Thoracic aorta (tissue), 2 donors: ENCODE results near the gene BTNL3. TPM values are rescaled to one million over a fixed set of nuclear protein-coding genes. Genes with fewer than 3 reads are reported as not detected.
"Not testable (repeated sequence)": the region's sequence is repeated elsewhere in the genome, so short reads cannot be mapped to it uniquely, and the experiment has no call there.

ENCODE experiments used
- ATAC-seq: fragments of 150-250 bp; one replicate; pipeline ENCODE4 v1.8.0; 2017; ENCODE audit warnings: low read depth; ENCODE audit not compliant: insufficient number of reproducible peaks, low FRiP score
- DNase-seq: peaks from one replicate; pipeline ENCODE4 v3.0.0-alpha.2; 2020; ENCODE audit warnings: low spot score
- H3K27ac ChIP-seq, 2 donors: fragments of 200-600 bp; sonication (generic); 1 replicate in 1 of 2; 2 replicates in 1 of 2; pipeline ENCODE4 v1.5.1; 2016; ENCODE audit warnings: mild to moderate bottlenecking in 2 of 2, moderate library complexity in 2 of 2
- H3K27me3 ChIP-seq: fragments of 200-600 bp; sonication (generic); replicated peaks from 2 replicates; pipeline ENCODE4 v1.6.0; 2016; ENCODE audit warnings: mild to moderate bottlenecking; ENCODE audit not compliant: insufficient read depth
- H3K36me3 ChIP-seq: fragments of 200-600 bp; sonication (generic); one replicate; pipeline ENCODE4 v1.5.1; 2016
- H3K4me1 ChIP-seq, 2 donors: fragments of 200-600 bp; sonication (generic); 1 replicate in 1 of 2; 2 replicates in 1 of 2; pipeline versions ENCODE4 v1.5.1 to v1.6.0; 2016; ENCODE audit warnings: low read depth in 2 of 2, mild to moderate bottlenecking in 1 of 2; ENCODE audit not compliant: control insufficient read depth in 1 of 2
- H3K4me3 ChIP-seq: fragments of 200-600 bp; sonication (generic); 2 replicates; pipeline ENCODE4 v1.5.1; 2016; ENCODE audit warnings: mild to moderate bottlenecking
- H3K9me3 ChIP-seq: fragments of 200-600 bp; sonication (generic); 2 replicates; pipeline ENCODE4 v1.5.1; 2016
- total RNA-seq, 2 donors: library from RNA; depleted of rRNA; stranded (reverse); fragments of >200 nt; gene quantifications; one replicate each; pipeline versions ENCODE4 v1.1.0 to v1.2.3, GENCODE V29; 2016
- TF ChIP-seq, protein P1 (sequence below): fragments of 200-600 bp; sonication (generic); IDR thresholded peaks from one replicate; pipeline ENCODE4 v1.5.1; 2019; ENCODE audit warnings: antibody characterized with exemption

The BTNL3 gene
- total RNA-seq, 2 donors from 2014 or later, result not detected

DNA sequence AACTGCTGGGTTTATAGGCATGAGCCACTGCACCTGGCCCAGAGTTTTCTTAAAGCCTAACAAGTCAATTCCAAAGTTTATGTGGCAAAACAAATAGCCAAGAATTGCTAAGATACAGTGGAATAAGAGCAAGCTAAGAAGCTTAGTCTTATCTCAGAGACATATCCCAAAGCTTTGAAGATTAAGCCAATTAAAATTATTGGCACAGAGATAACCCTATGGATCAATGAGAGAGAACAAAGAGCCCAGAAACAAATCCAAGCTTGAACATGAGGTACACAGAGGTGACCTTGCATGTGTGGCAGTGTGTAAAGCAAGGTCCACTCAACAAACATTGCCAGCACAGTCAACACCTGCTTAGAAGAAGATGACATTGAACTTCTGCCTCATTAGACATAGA is 13.3 kb downstream of the BTNL3 start:
- Histone ChIP-seq H3K27me3 (no peaks in the 10 kb centered on the region), H3K4me3 (no peak overlapping the region), H3K27ac (no peak overlapping the region), H3K36me3 (no peaks in the 10 kb centered on the region), H3K9me3 (no peaks in the 10 kb centered on the region), H3K4me1 (no peaks in the 10 kb centered on the region)
- TF ChIP-seq, protein P1, sequence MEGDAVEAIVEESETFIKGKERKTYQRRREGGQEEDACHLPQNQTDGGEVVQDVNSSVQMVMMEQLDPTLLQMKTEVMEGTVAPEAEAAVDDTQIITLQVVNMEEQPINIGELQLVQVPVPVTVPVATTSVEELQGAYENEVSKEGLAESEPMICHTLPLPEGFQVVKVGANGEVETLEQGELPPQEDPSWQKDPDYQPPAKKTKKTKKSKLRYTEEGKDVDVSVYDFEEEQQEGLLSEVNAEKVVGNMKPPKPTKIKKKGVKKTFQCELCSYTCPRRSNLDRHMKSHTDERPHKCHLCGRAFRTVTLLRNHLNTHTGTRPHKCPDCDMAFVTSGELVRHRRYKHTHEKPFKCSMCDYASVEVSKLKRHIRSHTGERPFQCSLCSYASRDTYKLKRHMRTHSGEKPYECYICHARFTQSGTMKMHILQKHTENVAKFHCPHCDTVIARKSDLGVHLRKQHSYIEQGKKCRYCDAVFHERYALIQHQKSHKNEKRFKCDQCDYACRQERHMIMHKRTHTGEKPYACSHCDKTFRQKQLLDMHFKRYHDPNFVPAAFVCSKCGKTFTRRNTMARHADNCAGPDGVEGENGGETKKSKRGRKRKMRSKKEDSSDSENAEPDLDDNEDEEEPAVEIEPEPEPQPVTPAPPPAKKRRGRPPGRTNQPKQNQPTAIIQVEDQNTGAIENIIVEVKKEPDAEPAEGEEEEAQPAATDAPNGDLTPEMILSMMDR, result no peak
- DNase-seq (no peak), ATAC-seq (no peak)

DNA sequence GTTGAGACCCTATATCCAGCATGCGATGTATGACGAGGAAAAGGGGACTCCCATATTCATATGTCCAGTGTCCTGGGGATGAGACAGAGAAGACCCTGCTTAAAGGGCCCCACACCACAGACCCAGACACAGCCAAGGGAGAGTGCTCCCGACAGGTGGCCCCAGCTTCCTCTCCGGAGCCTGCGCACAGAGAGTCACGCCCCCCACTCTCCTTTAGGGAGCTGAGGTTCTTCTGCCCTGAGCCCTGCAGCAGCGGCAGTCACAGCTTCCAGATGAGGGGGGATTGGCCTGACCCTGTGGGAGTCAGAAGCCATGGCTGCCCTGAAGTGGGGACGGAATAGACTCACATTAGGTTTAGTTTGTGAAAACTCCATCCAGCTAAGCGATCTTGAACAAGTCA is 17.1 kb downstream of the BTNL3 start:
- TF ChIP-seq, protein P1, result no peak
- H3K27me3 ChIP-seq, result no peaks in the 10 kb centered on the region
- no peaks in the 10 kb centered on the region for H3K9me3 ChIP-seq
- ATAC-seq (no peak), DNase-seq (no peak)
- no peaks in the 10 kb centered on the region for H3K36me3 ChIP-seq
- no peak overlapping the region for H3K4me3 ChIP-seq
- H3K4me1 ChIP-seq, result no peaks in the 10 kb centered on the region
- no peak overlapping the region for H3K27ac ChIP-seq

DNA sequence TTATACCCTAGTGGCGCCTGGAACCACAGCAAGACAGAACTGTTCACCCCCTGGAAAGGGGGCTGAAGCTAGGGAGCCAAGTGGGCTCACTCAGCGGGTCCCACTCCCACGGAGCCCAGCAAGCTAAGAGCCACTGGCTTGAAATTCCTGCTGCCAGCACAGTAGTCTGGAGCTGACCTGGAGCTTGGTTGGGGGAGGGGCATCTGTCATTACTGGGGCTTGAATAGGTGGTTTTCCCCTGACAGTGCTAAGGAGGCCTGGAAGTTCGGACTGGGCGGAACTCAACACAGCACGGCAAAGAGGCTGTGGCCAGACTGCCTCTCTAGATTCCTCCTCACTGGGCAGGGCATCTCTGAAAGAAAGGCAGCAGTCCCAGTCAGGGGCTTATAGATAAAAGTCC is 19.5 kb downstream of the BTNL3 start:
- no peaks in the 10 kb centered on the region for H3K36me3 ChIP-seq
- H3K9me3 ChIP-seq, result no peaks in the 10 kb centered on the region
- no peak overlapping the region for H3K4me3 ChIP-seq
- ATAC-seq (no peak), DNase-seq (no peak)
- TF ChIP-seq, protein P1, result no peak
- H3K4me1 ChIP-seq, result no peaks in the 10 kb centered on the region
- no peak overlapping the region for H3K27ac ChIP-seq
- H3K27me3 ChIP-seq, result no peaks in the 10 kb centered on the region

DNA sequence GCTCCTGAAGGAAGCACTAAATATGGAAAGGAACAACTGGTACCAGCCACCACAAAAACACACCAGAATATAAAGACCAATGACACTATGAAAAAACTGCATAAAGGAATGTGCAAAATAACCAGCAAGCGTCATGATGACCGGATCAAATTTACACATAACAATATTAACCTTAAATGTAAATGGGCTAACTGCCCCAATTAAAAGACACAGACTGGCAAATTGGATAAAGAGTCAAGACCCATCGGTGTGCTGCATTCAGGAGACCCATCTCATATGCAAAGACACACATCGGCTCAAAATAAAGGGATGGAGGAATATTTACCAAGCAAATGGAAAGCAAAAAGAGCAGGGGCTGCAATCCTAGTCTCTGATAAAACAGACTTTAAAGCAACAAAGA is 21.4 kb downstream of the BTNL3 start:
- not testable (repeated sequence) for ATAC-seq, H3K36me3 ChIP-seq, H3K4me3 ChIP-seq, H3K27ac ChIP-seq, H3K27me3 ChIP-seq, H3K9me3 ChIP-seq, H3K4me1 ChIP-seq, DNase-seq

DNA sequence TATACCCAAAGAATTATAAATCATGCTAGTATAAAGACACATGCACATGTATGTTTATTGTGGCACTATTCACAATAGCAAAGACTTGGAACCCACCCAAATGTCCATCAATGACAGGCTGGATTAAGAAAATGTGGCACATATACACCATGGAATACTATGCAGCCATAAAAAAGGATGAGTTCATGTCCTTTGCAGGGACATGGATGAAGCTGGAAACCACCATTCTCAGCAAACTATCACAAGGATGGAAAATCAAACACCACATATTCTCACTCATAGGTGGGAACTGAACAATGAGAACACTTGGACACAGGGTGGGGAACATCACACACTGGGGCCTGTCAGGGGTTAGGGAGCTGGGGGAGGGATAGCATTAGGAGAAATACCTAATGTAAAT is 26.0 kb downstream of the BTNL3 start:
- H3K4me1 ChIP-seq, H3K36me3 ChIP-seq, H3K27me3 ChIP-seq, DNase-seq, H3K27ac ChIP-seq, ATAC-seq, H3K4me3 ChIP-seq, H3K9me3 ChIP-seq: not testable (repeated sequence)

DNA sequence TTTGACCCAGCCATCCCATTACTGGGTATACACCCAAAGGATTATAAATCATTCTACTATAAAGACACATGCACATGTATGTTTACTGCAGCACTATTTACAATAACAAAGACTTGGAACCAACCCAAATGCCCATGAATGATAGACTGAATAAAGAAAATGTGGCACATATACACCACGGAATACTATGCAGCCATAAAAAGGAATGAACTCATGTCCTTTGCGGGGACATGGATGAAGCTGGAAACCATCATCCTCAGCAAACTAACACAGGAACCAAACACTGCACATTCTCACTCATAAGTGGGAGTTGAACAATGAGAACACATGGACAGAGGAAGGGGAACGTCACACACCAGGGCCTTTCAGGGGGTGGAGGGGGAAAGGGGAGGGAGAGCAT is 28.8 kb downstream of the BTNL3 start:
- H3K27ac ChIP-seq, H3K4me1 ChIP-seq, H3K9me3 ChIP-seq, DNase-seq, H3K4me3 ChIP-seq, H3K27me3 ChIP-seq, H3K36me3 ChIP-seq, ATAC-seq: not testable (repeated sequence)

DNA sequence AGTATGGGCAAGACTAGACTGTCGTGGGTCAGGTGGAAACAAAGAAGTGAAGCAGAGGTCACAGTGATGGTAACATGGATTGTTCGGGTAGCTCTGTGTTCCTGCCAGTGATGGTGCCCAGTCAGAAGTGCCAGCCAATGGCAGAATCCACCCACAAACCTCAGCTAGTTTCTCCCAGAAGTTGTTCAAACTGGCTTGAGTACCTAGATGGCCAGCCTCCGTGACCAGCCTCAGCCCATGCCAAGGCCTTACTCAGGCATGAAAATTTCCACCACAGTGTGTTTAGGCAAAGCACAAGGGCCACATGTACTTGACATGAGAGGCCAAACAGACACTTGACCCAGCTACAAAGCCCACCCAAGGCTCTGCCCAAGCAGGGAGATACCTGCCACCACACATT is 32.0 kb downstream of the BTNL3 start:
- Histone ChIP-seq H3K27ac (no peak overlapping the region), H3K9me3 (peaks cover 10% of the 10 kb centered on the region), H3K4me1 (no peaks in the 10 kb centered on the region), H3K36me3 (no peaks in the 10 kb centered on the region), H3K27me3 (no peaks in the 10 kb centered on the region), H3K4me3 (no peak overlapping the region)
- TF ChIP-seq, protein P1, result no peak
- ATAC-seq (no peak), DNase-seq (no peak)
